GM12865 (cell line): Measurements from ENCODE around the gene VPS41.
"Not testable (repeated sequence)": the region's sequence is repeated elsewhere in the genome, so short reads cannot be mapped to it uniquely, and the experiment has no call there.

ENCODE experiments used
- DNase-seq: peaks from one replicate; pipeline ENCODE4 v3.0.0; 2010; ENCODE audit warnings: low read depth
- H3K4me3 ChIP-seq: 2 replicates; pipeline ENCODE4 v1.5.1; 2011; ENCODE audit warnings: mild to moderate bottlenecking, low read depth, low read length, control low read depth
- CTCF ChIP-seq: IDR thresholded peaks from 2 replicates; pipeline ENCODE4 v1.5.1; 2011; ENCODE audit warnings: low read length, control low read depth, low read depth, inconsistent platforms; ENCODE audit not compliant: insufficient read depth; ENCODE audit errors: missing control alignments

The VPS41 gene

GRCh38 chr7:38862666-38863065 lies 46.3 kb downstream of the VPS41 start:
- no peak for DNase-seq
- no peak for TF ChIP-seq CTCF

GRCh38 chr7:38858259-38858884 lies 50.6 kb downstream of the VPS41 start:
- H3K4me3 ChIP-seq = no peak overlapping the region
- no peak for DNase-seq
- TF ChIP-seq CTCF = no peak

More at GRCh38 chr7:38862666-38863065, 46.3 kb downstream of the VPS41 start:
- H3K4me3 ChIP-seq = no peak overlapping the region

GRCh38 chr7:38855867-38856266 lies 53.1 kb downstream of the VPS41 start:
- no peak for DNase-seq
- TF ChIP-seq CTCF = no peak
- no peak overlapping the region for H3K4me3 ChIP-seq

GRCh38 chr7:38855386-38855785 lies 53.6 kb downstream of the VPS41 start:
- DNase-seq = no peak
- H3K4me3 ChIP-seq = no peak overlapping the region
- TF ChIP-seq CTCF = no peak

GRCh38 chr7:38854947-38855346 lies 54.0 kb downstream of the VPS41 start:
- H3K4me3 ChIP-seq, DNase-seq: not testable (repeated sequence)

GRCh38 chr7:38851321-38851720 lies 57.7 kb downstream of the VPS41 start:
- DNase-seq = no peak
- no peak overlapping the region for H3K4me3 ChIP-seq
- TF ChIP-seq CTCF = no peak

GRCh38 chr7:38846280-38846679 lies 62.7 kb downstream of the VPS41 start:
- TF ChIP-seq CTCF = no peak
- H3K4me3 ChIP-seq = no peak overlapping the region
- no peak for DNase-seq
